GM12878 (cell line): ENCODE results near the gene ELAPOR2. TPM values are rescaled to one million over a fixed set of nuclear protein-coding genes. Genes with fewer than 3 reads are reported as not detected.

ENCODE experiments used
- ATAC-seq: fragments of 200-7000 bp; cut with Tn5 transposase; 3 replicates; pipeline ENCODE4 v1.9.1; 2020; ENCODE audit warnings: mild to moderate bottlenecking, moderate library complexity
- BruUV-seq: library from RNA; stranded (reverse); fragments of 400-500 nt; replicated peaks from 2 replicates; lab custom pipeline; 2021; lab: Mats Ljungman, UMichigan
- CTCF ChIA-PET: fragments of 300-600 bp; sonication (Branson Sonifier 250); formaldehyde crosslinking; extraction: SDS; loops from one replicate; lab custom pipeline; 2021; ENCODE audit warnings: inconsistent platforms; lab: Yijun Ruan, JAX
- POLR2A ChIA-PET: fragments of 350-600 bp; formaldehyde crosslinking; extraction: SDS; loops from one replicate; lab custom pipeline; 2021; ENCODE audit warnings: inconsistent platforms; lab: Charles Lee
- RAD21 ChIA-PET: fragments of 300-600 bp; sonication (Branson Sonifier 250); formaldehyde crosslinking; loops from one replicate; lab custom pipeline; 2023; ENCODE audit warnings: antibody characterized with exemption; ENCODE audit not compliant: unreplicated experiment; lab: Charles Lee
- SMC1A ChIA-PET: fragments of 300-600 bp; sonication (Branson Sonifier 250); formaldehyde crosslinking; loops from one replicate; lab custom pipeline; 2023; ENCODE audit not compliant: unreplicated experiment, uncharacterized antibody; lab: Charles Lee
- DNase-seq: peaks from one replicate; pipeline ENCODE4 v3.0.0-alpha.2; 2011; ENCODE audit warnings: low read depth, low spot score
- FAIRE-seq: peaks from 3 replicates; lab custom pipeline; 2011; peaks lifted over from hg19 to GRCh38; lab: Jason Lieb, UNC
- H2AFZ ChIP-seq: 2 replicates; pipeline ENCODE4 v1.6.0; 2011; ENCODE audit warnings: low read depth, low read length, control low read depth; ENCODE audit not compliant: control insufficient read depth
- H3K27ac ChIP-seq: 2 replicates; pipeline ENCODE4 v1.5.1; 2011; ENCODE audit warnings: control low read depth; ENCODE audit not compliant: control insufficient read depth, insufficient read depth
- H3K27me3 ChIP-seq, 2 experiments: replicated peaks in 1 of 2; 2 replicates each; pipeline versions ENCODE4 v1.6.0 to v1.6.1; 2011; ENCODE audit warnings: low read length in 1 of 2; ENCODE audit not compliant: control insufficient read depth in 2 of 2, insufficient read depth in 2 of 2
- H3K36me3 ChIP-seq, 2 experiments: 2 replicates each; pipeline ENCODE4 v1.5.1; 2011; ENCODE audit warnings: low read length in 1 of 2; ENCODE audit not compliant: control insufficient read depth in 2 of 2, insufficient read depth in 2 of 2
- H3K4me1 ChIP-seq: 2 replicates; pipeline ENCODE4 v1.6.1; 2011; ENCODE audit warnings: mild to moderate bottlenecking, low read length, moderate library complexity, mixed read lengths; ENCODE audit not compliant: control insufficient read depth, insufficient read depth
- H3K4me2 ChIP-seq: 2 replicates; pipeline ENCODE4 v1.6.0; 2011; ENCODE audit warnings: control low read depth; ENCODE audit not compliant: control insufficient read depth, insufficient read depth
- H3K4me3 ChIP-seq: fragments of 200-600 bp; sonication (generic); 2 replicates; pipeline ENCODE4 v1.5.1; 2016
- H3K79me2 ChIP-seq: 2 replicates; pipeline ENCODE4 v1.6.0; 2011; ENCODE audit warnings: low read length; ENCODE audit not compliant: control insufficient read depth, insufficient read depth
- H3K9ac ChIP-seq: 2 replicates; pipeline ENCODE4 v1.8.0; 2011; ENCODE audit warnings: low read length, control low read depth, mixed read lengths; ENCODE audit not compliant: control insufficient read depth, insufficient read depth
- H3K9me3 ChIP-seq: replicated peaks from 3 replicates; pipeline ENCODE4 v1.5.1; 2011; ENCODE audit warnings: mild to moderate bottlenecking, low read length; ENCODE audit not compliant: control insufficient read depth, insufficient read depth
- H4K20me1 ChIP-seq: 2 replicates; pipeline ENCODE4 v1.6.0; 2011; ENCODE audit not compliant: control insufficient read depth, insufficient read depth
- HDAC2 ChIP-seq: fragments of 200-600 bp; sonication (generic); IDR thresholded peaks from 2 replicates; pipeline ENCODE4 v1.6.1; 2017
- HDAC6 ChIP-seq: fragments of 200-600 bp; sonication (generic); IDR thresholded peaks from one replicate; pipeline ENCODE4 v1.8.0; 2017; ENCODE audit warnings: antibody characterized with exemption; ENCODE audit not compliant: unreplicated experiment
- IKZF2 ChIP-seq, 2 experiments: fragments of 450-650 bp; IDR thresholded peaks; 2 replicates each; pipeline ENCODE4 v1.6.1; 2017; ENCODE audit warnings: mild to moderate bottlenecking in 2 of 2, moderate library complexity in 2 of 2
- PAX5 ChIP-seq: IDR thresholded peaks from 2 replicates; pipeline ENCODE4 v1.6.1; 2011; ENCODE audit warnings: low read depth, low read length, borderline replicate concordance
- ZNF217 ChIP-seq: fragments of 450-650 bp; IDR thresholded peaks from 2 replicates; pipeline ENCODE4 v1.6.1; 2017; ENCODE audit warnings: antibody characterized with exemption, mild to moderate bottlenecking
- WGBS: methylation state at CpG from one replicate; pipeline ENCODE4 v1.1.6; 2016; ENCODE audit warnings: low lambda C conversion rate; ENCODE audit not compliant: insufficient replicate concordance, insufficient coverage; ENCODE audit errors: missing lambda C conversion rate; 5-methylcytosine and 5-hydroxymethylcytosine counted together
- in situ Hi-C: fragments of 300-500 bp; cut with MboI; formaldehyde crosslinking; loops from 9 replicates; pipeline ENCODE4 v1.14.3; 2018; ENCODE audit warnings: mixed read lengths
- intact Hi-C: fragments of 100-400 bp; cut with micrococcal nuclease; formaldehyde crosslinking; loops from one replicate; pipeline ENCODE4 v1.14.2; 2022; ENCODE audit not compliant: unreplicated experiment
- polyA plus RNA-seq, 11 experiments: library from polyadenylated mRNA; depleted of rRNA in 4 of 11; unstranded in 6 of 11; stranded (reverse) in 5 of 11; fragments of >200 nt; fragmentation: Nextera tagmentation in 4 of 11; fragmentation: Illumina TruSeq in 1 of 11; extraction: Ambion mirVana in 4 of 11; extraction: Trizol in 1 of 11; gene quantifications; 1 replicate in 1 of 11; 2 replicates in 10 of 11; pipeline versions ENCODE4 v1.2.1 to v1.2.3, GENCODE V29; 2011 to 2016; ENCODE audit warnings: inconsistent platforms in 2 of 11, missing spikeins in 2 of 11, low read depth in 1 of 11
- total RNA-seq, 4 experiments: library from RNA; depleted of rRNA in 3 of 4; stranded (reverse); fragments of >200 nt in 3 of 4; fragmentation: Illumina TruSeq in 1 of 4; extraction: Trizol in 1 of 4; gene quantifications; 2 replicates each; pipeline versions ENCODE4 v1.2.1 to v1.2.3, GENCODE V29; 2013 to 2021
- TF ChIP-seq, protein P1 (sequence below): fragments of 450-650 bp; formaldehyde crosslinking; IDR thresholded peaks from 2 replicates; pipeline ENCODE4 v1.4.0; 2020; ENCODE audit warnings: mild to moderate bottlenecking, moderate library complexity
- TF ChIP-seq, protein P2 (sequence below): IDR thresholded peaks from 2 replicates; pipeline ENCODE4 v1.6.1; 2012; ENCODE audit warnings: low read depth, low read length, improper control_type of control experiment
- TF ChIP-seq, protein P3 (sequence below): fragments of 450-650 bp; formaldehyde crosslinking; IDR thresholded peaks from 2 replicates; pipeline ENCODE4 v1.4.0; 2022; ENCODE audit warnings: mild to moderate bottlenecking, moderate library complexity
- TF ChIP-seq, protein P4 (sequence below): fragments of 450-650 bp; IDR thresholded peaks from 2 replicates; pipeline ENCODE4 v1.6.1; 2017; ENCODE audit warnings: mild to moderate bottlenecking, moderate library complexity

The ELAPOR2 gene
- total and polyA plus RNA-seq, 10 of the 15 experiments (the other 5 are each of a cell fraction or from before 2014, with no cell fraction given): 0.12 to 7.1 (median 3.8) TPM

DNA sequence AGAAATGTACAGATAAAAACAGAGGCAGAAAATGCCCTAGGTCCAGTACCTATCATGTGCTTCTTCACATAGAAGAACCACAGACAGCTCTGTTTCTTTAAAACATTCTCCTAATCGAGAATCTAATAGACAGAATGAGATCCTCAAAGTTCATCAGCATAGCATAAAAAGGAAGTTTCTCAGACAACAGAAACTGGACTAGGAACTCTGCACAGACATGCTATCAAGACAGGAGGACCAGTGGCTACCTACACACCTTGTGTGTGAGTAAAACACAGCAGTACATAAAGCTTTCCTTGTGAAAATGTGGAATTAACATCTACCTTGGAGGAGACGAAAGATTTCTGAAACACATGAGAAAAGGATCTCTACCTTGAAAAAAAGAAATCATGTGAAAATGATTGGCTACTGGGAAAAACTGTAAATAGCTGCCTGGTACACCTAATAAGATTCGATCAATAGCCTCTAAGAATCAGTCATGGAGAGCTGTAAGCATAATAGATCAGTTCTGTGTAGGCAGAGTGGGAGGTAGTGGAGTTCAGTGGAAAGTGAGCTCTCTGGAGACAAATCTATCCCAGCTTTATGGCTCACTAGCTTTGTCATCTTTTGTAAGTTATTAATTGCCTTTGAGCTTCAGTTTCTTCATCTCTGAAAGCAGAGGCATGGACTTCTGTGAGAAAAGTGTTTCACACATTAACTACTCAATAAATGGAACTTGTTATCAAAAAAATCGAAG lies 26.7 kb downstream of the ELAPOR2 start:
- Histone ChIP-seq H3K27me3 (no peaks in the 10 kb centered on the region), H3K27ac (no peak overlapping the region), H3K9me3 (no peaks in the 10 kb centered on the region; the same call in 2 of the 3 replicates), H4K20me1 (no peaks in the 10 kb centered on the region), H3K4me1 (peaks cover 6% of the 10 kb centered on the region), H2AFZ (no peak overlapping the region), H3K36me3 (no peaks in the 10 kb centered on the region), H3K9ac (no peak overlapping the region), H3K79me2 (no peaks in the 10 kb centered on the region), H3K4me2 (no peak overlapping the region), H3K4me3 (no peak overlapping the region)
- RAD21 ChIA-PET: no interaction called here
- FAIRE-seq (peak; percentile 79), ATAC-seq (no peak), DNase-seq (no peak)
- BruUV-seq: no TSS peak
- intact Hi-C loops (no loop called here), in situ Hi-C loops (no loop called here)
- SMC1A ChIA-PET: no interaction called here
- 9% methylated on average over 4 of the region's 4 CpGs for WGBS
- POLR2A ChIA-PET: interaction anchor here (0.5 kb wide), 1 partner anchor 72 kb away, joined by 9 read pairs; no protein-coding TSS in a partner anchor
- CTCF ChIA-PET: no interaction called here
- no peak for TF ChIP-seq PAX5
- TF ChIP-seq ZNF217: no peak
- TF ChIP-seq, protein P1, sequence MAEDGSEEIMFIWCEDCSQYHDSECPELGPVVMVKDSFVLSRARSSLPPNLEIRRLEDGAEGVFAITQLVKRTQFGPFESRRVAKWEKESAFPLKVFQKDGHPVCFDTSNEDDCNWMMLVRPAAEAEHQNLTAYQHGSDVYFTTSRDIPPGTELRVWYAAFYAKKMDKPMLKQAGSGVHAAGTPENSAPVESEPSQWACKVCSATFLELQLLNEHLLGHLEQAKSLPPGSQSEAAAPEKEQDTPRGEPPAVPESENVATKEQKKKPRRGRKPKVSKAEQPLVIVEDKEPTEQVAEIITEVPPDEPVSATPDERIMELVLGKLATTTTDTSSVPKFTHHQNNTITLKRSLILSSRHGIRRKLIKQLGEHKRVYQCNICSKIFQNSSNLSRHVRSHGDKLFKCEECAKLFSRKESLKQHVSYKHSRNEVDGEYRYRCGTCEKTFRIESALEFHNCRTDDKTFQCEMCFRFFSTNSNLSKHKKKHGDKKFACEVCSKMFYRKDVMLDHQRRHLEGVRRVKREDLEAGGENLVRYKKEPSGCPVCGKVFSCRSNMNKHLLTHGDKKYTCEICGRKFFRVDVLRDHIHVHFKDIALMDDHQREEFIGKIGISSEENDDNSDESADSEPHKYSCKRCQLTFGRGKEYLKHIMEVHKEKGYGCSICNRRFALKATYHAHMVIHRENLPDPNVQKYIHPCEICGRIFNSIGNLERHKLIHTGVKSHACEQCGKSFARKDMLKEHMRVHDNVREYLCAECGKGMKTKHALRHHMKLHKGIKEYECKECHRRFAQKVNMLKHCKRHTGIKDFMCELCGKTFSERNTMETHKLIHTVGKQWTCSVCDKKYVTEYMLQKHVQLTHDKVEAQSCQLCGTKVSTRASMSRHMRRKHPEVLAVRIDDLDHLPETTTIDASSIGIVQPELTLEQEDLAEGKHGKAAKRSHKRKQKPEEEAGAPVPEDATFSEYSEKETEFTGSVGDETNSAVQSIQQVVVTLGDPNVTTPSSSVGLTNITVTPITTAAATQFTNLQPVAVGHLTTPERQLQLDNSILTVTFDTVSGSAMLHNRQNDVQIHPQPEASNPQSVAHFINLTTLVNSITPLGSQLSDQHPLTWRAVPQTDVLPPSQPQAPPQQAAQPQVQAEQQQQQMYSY (CRISPR knock-in tag): no peak
- TF ChIP-seq HDAC2: no peak
- TF ChIP-seq, protein P2, sequence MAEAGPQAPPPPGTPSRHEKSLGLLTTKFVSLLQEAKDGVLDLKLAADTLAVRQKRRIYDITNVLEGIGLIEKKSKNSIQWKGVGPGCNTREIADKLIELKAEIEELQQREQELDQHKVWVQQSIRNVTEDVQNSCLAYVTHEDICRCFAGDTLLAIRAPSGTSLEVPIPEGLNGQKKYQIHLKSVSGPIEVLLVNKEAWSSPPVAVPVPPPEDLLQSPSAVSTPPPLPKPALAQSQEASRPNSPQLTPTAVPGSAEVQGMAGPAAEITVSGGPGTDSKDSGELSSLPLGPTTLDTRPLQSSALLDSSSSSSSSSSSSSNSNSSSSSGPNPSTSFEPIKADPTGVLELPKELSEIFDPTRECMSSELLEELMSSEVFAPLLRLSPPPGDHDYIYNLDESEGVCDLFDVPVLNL: no peak
- TF ChIP-seq, protein P3, sequence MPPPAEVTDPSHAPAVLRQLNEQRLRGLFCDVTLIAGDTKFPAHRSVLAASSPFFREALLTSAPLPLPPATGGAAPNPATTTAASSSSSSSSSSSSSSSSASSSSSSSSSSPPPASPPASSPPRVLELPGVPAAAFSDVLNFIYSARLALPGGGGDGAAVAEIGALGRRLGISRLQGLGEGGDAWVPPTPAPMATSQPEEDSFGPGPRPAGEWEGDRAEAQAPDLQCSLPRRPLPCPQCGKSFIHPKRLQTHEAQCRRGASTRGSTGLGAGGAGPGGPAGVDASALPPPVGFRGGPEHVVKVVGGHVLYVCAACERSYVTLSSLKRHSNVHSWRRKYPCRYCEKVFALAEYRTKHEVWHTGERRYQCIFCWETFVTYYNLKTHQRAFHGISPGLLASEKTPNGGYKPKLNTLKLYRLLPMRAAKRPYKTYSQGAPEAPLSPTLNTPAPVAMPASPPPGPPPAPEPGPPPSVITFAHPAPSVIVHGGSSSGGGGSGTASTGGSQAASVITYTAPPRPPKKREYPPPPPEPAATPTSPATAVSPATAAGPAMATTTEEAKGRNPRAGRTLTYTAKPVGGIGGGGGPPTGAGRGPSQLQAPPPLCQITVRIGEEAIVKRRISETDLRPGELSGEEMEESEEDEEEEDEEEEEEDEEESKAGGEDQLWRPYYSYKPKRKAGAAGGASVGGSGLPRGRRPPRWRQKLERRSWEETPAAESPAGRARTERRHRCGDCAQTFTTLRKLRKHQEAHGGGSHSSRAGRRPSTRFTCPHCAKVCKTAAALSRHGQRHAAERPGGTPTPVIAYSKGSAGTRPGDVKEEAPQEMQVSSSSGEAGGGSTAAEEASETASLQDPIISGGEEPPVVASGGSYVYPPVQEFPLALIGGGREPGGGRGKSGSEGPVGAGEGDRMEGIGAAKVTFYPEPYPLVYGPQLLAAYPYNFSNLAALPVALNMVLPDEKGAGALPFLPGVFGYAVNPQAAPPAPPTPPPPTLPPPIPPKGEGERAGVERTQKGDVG (CRISPR knock-in tag): no peak
- TF ChIP-seq HDAC6: no peak
- TF ChIP-seq IKZF2 (IDR thresholded peaks at IDR 0.05): no peak
- TF ChIP-seq, protein P4, sequence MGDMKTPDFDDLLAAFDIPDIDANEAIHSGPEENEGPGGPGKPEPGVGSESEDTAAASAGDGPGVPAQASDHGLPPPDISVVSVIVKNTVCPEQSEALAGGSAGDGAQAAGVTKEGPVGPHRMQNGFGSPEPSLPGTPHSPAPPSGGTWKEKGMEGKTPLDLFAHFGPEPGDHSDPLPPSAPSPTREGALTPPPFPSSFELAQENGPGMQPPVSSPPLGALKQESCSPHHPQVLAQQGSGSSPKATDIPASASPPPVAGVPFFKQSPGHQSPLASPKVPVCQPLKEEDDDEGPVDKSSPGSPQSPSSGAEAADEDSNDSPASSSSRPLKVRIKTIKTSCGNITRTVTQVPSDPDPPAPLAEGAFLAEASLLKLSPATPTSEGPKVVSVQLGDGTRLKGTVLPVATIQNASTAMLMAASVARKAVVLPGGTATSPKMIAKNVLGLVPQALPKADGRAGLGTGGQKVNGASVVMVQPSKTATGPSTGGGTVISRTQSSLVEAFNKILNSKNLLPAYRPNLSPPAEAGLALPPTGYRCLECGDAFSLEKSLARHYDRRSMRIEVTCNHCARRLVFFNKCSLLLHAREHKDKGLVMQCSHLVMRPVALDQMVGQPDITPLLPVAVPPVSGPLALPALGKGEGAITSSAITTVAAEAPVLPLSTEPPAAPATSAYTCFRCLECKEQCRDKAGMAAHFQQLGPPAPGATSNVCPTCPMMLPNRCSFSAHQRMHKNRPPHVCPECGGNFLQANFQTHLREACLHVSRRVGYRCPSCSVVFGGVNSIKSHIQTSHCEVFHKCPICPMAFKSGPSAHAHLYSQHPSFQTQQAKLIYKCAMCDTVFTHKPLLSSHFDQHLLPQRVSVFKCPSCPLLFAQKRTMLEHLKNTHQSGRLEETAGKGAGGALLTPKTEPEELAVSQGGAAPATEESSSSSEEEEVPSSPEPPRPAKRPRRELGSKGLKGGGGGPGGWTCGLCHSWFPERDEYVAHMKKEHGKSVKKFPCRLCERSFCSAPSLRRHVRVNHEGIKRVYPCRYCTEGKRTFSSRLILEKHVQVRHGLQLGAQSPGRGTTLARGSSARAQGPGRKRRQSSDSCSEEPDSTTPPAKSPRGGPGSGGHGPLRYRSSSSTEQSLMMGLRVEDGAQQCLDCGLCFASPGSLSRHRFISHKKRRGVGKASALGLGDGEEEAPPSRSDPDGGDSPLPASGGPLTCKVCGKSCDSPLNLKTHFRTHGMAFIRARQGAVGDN: no peak
